Measurements from ENCODE around the gene SGMS1.

Gene SGMS1

DNA sequence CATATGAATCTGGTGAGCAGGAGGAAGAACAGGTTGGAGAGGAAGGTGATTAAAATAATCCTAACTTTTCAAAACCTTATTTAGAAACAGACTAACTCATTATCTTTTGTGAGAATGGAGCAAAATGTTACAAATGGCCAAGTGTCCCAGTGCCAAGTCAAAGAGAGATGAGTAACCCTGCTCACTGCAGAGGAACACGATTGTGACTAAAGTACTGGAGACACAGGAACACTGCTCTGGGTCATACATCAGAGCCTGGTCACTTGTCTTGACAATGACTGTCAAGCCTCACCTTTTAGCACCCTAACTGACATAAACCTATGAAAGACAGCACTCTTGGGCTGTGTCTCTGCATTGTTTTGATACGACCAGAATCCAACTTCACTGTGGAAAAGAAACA is 108.8 kb downstream of the SGMS1 start:
- DNase-seq (ENCODE audit: insufficient read length) (no peak), FAIRE-seq (peak; percentile 14)
- TF ChIP-seq POLR2A (IDR thresholded peaks at IDR 0.05; ENCODE audit: low read depth, low read length) (no peak), TAF1 (IDR thresholded peaks at IDR 0.05; ENCODE audit: borderline replicate concordance, low read depth, low read length) (no peak), POLR2AphosphoS5 (IDR thresholded peaks at IDR 0.05; ENCODE audit: low read depth, low read length) (no peak)

GRCh38 chr10:50513956-50514355 is 109.8 kb downstream of the SGMS1 start:
- no peak for FAIRE-seq
- no peak for DNase-seq (ENCODE audit: insufficient read length)
- TF ChIP-seq TAF1 (IDR thresholded peaks at IDR 0.05; ENCODE audit: borderline replicate concordance, low read depth, low read length) = no peak
- TF ChIP-seq POLR2AphosphoS5 (IDR thresholded peaks at IDR 0.05; ENCODE audit: low read depth, low read length) = no peak
- TF ChIP-seq POLR2A (IDR thresholded peaks at IDR 0.05; ENCODE audit: low read depth, low read length) = no peak

DNA sequence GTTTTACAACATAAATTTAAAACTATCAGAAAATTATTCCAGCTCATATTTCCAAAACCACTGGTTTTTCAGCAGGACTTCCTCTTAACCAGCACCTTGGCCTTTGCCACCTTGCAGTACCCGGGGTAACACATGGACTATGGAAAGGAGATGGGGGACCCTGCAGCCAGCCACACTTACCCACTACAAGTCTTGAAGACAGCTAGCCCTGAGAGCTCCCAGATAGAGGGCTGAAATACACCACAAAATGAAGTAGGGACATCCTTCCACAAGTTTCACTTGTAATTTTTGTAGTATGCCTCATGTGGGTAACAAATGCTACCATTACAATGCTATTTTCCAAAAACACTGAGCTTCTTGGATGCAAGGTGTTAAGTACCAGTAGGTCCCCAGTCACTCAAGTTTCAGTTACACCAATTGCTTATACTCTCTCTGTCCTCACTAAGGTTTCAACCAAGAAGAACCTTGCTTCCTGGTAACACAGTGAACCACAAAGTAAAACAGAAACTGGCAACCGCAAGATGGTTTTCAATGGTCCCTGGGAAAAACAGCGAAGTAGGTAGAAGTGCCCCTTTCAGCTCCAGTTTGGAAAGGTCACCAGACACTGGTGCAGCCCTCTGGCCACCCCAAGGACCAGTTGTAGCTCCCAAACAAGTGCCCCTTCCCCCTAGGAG is 110.9 kb downstream of the SGMS1 start:
- TF ChIP-seq TAF1 (IDR thresholded peaks at IDR 0.05; ENCODE audit: borderline replicate concordance, low read depth, low read length) (no peak), POLR2AphosphoS5 (IDR thresholded peaks at IDR 0.05; ENCODE audit: low read depth, low read length) (no peak), POLR2A (IDR thresholded peaks at IDR 0.05; ENCODE audit: low read depth, low read length) (no peak)
- FAIRE-seq = peak; percentile 97
- no peak for DNase-seq (ENCODE audit: insufficient read length)

- DNase-seq (ENCODE audit: insufficient read length) = no peak
- TF ChIP-seq POLR2A (IDR thresholded peaks at IDR 0.05; ENCODE audit: low read depth, low read length) (no peak), POLR2AphosphoS5 (IDR thresholded peaks at IDR 0.05; ENCODE audit: low read depth, low read length) (no peak), TAF1 (IDR thresholded peaks at IDR 0.05; ENCODE audit: borderline replicate concordance, low read depth, low read length) (no peak)
- FAIRE-seq = no peak
These were observed 111.6 kb downstream of the SGMS1 start for GRCh38 chr10:50512214-50512595.

DNA sequence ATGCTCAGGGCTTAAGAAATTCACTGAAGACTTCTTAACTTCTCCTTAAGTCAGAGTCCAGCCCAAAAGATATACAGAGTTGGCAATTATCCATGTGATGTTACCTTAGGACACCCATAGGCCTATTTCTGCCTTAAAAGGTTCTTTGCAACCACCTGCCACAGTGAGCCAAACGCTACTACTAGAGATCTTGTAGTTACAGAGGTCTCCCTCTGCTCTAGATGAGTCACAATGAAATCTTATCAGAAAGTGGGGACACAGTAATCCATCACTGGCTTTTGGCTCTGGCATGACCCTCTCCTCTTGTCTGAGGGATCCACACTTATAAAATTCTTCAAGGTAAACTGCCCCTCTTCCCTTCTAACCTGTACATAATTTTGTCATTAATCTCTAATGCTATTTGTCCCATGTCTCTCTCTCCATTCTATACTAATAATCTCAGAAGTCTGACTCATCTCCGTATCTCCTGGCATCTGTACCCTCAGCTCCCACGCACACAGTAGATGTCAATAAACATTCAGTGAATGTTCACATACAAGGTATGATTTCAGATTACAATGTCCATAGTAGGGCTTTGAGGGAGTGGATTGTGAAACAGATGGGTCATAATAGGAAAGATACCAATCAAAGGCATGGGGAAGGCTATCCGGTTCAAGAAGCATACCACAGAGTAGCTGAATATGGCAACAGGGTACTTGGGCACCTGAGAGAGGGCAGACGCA is 112.1 kb downstream of the SGMS1 start:
- 0 out of 2 replicates have a peak, but pooled peaks have one; percentile 46 for TF ChIP-seq POLR2A (IDR thresholded peaks at IDR 0.05; ENCODE audit: low read depth, low read length)
- TF ChIP-seq TAF1 (IDR thresholded peaks at IDR 0.05; ENCODE audit: borderline replicate concordance, low read depth, low read length) = no peak
- TF ChIP-seq POLR2AphosphoS5 (IDR thresholded peaks at IDR 0.05; ENCODE audit: low read depth, low read length) = 0 out of 2 replicates have a peak, but pooled peaks have one; percentile 15
- DNase-seq (ENCODE audit: insufficient read length) = no peak
- peak; percentile 94 for FAIRE-seq

DNA sequence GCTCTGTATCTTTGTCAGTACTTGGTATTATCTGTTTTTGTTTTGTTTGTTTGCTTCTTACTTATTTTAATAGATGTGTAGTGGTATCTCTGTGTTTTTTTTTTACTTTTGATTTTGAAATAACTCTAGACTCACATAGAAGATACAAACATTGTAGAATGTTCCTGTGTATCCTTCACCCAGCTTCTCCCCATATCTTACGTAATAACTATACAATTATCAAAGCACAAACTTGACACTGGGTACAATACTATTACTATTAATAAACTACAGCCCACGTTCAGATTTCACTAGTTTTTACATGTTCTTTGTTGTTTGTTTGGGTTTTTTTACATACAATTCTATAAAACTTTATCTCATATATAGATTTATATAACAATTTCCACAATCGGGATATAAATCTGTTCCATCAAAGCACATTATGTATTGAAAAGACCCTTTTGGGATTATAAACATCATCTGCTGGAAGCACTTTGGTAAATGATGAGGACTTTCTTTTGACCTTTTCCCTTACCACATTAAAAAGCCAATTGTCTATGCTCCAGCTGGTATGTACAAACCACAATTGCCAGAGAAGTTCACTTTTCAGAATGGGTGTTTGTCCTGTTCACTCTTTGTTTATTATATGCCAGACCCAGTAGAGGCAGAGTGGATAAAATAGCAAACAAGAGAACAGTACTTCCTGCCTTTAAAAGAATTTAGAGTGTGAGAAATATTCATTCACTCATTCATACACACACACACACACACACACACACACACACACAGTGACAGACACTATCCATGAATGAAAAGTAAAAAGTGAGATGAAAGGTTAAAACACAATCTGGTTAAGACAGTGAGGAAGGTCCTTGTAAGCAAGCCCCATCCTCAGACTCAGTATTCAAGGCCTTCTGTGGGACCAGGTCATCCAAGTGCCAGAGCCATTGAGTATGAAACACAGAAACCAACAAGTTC is 113.0 kb downstream of the SGMS1 start:
- TF ChIP-seq TAF1 (IDR thresholded peaks at IDR 0.05; ENCODE audit: borderline replicate concordance, low read depth, low read length) (no peak), POLR2A (IDR thresholded peaks at IDR 0.05; ENCODE audit: low read depth, low read length) (no peak), POLR2AphosphoS5 (IDR thresholded peaks at IDR 0.05; ENCODE audit: low read depth, low read length) (no peak)

GRCh38 chr10:50508315-50509051 is 115.3 kb downstream of the SGMS1 start:
- peak; percentile 58; the same call in 1 of the 2 replicates for TF ChIP-seq POLR2A (IDR thresholded peaks at IDR 0.05; ENCODE audit: low read depth, low read length)
- peak; percentile 81; the same call in 1 of the 2 replicates for TF ChIP-seq POLR2AphosphoS5 (IDR thresholded peaks at IDR 0.05; ENCODE audit: low read depth, low read length)
- no peak for TF ChIP-seq TAF1 (IDR thresholded peaks at IDR 0.05; ENCODE audit: borderline replicate concordance, low read depth, low read length)
- FAIRE-seq (peak; percentile 98), DNase-seq (ENCODE audit: insufficient read length) (peak; percentile 25)

More for the DNA sequence above, 113.0 kb downstream of the SGMS1 start:
- DNase-seq (ENCODE audit: insufficient read length) = no peak
- peak; percentile 46 for FAIRE-seq

GRCh38 chr10:50506861-50507573 is 116.7 kb downstream of the SGMS1 start:
- TF ChIP-seq POLR2AphosphoS5 (IDR thresholded peaks at IDR 0.05; ENCODE audit: low read depth, low read length) (no peak), POLR2A (IDR thresholded peaks at IDR 0.05; ENCODE audit: low read depth, low read length) (no peak), TAF1 (IDR thresholded peaks at IDR 0.05; ENCODE audit: borderline replicate concordance, low read depth, low read length) (no peak)

GRCh38 chr10:50504389-50504788 is 119.4 kb downstream of the SGMS1 start:
- no peak for FAIRE-seq
- TF ChIP-seq POLR2AphosphoS5 (IDR thresholded peaks at IDR 0.05; ENCODE audit: low read depth, low read length) (no peak), TAF1 (IDR thresholded peaks at IDR 0.05; ENCODE audit: borderline replicate concordance, low read depth, low read length) (no peak), POLR2A (IDR thresholded peaks at IDR 0.05; ENCODE audit: low read depth, low read length) (no peak)
- no peak for DNase-seq (ENCODE audit: insufficient read length)

More at GRCh38 chr10:50506861-50507573, 116.7 kb downstream of the SGMS1 start:
- FAIRE-seq = peak; percentile 36
- DNase-seq (ENCODE audit: insufficient read length) = no peak
